Omental fat pad (tissue), 4 donors: ENCODE results near the gene BRD2. TPM values are rescaled to one million over a fixed set of nuclear protein-coding genes. Genes with fewer than 3 reads are reported as not detected.

ENCODE experiments used
- ATAC-seq: fragments of 150-250 bp; one replicate; pipeline ENCODE4 v1.9.1; 2016; ENCODE audit warnings: mild to moderate bottlenecking, moderate library complexity; ENCODE audit not compliant: low FRiP score
- DNase-seq: peaks from one replicate; pipeline ENCODE4 v3.0.0-alpha.2; 2019; ENCODE audit warnings: low spot score
- CTCF ChIP-seq, 3 donors: fragments of 450-650 bp; IDR thresholded peaks; one replicate each; pipeline ENCODE4 v1.5.1; 2016 to 2017; ENCODE audit warnings: antibody characterized with exemption in 3 of 3, mild to moderate bottlenecking in 3 of 3, moderate library complexity in 2 of 3
- total RNA-seq, 4 donors: library from RNA; depleted of rRNA; stranded (reverse); fragments of >200 nt; gene quantifications; one replicate each; pipeline ENCODE4 v1.1.0, GENCODE V29; 2016

BRD2 gene
- total RNA-seq, 4 donors from 2014 or later: 133 to 257 (median 154) TPM

GRCh38 chr6:32995448-32995847 is 27.1 kb downstream of the BRD2 start:
- ATAC-seq (no peak), DNase-seq (no peak)
- no peak for TF ChIP-seq CTCF (IDR thresholded peaks at IDR 0.05)

DNA sequence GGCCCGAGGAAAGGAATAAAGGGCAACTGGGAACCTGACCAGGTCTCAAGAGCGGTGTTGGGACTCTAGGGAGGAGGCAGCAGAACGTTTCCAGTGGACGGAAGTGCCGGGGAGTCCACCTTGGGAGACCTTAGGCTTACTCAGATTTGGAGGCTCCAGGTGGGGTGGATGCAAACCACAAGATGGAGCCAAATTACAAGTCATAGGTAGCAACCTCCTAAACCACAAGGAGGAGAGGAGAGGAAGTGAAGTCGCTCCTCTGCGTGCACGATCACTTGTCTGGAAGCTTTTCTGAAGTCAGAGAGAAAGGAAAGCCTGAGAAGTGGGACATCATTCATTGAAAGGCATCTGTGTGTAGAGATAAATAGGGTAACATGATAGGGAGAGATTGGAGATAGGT is 31.7 kb downstream of the BRD2 start:
- ATAC-seq (no peak), DNase-seq (no peak)
- no peak for TF ChIP-seq CTCF (IDR thresholded peaks at IDR 0.05)

DNA sequence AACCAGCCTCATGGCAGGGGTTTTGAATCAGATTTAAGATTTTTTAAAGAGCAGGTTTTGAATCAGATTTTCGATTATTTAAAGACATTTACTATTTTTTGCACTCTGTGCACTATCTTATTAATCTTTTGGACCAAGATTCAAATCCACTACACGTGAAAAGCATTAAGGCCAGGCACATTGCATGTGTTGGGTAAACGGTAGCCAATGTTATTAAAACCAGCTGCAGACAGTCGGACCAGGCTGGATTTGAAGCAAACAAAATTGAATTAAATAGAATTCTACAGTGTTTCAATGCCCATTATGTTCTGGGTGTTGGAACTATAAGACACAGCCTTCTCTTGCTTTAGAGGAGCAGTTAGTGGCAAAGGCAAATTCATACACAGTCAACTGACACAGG is 33.3 kb downstream of the BRD2 start:
- DNase-seq: no peak
- TF ChIP-seq CTCF (IDR thresholded peaks at IDR 0.05): no peak
- no peak for ATAC-seq

GRCh38 chr6:33004940-33005339 is 36.5 kb downstream of the BRD2 start:
- DNase-seq (no peak), ATAC-seq (no peak)
- no peak for TF ChIP-seq CTCF (IDR thresholded peaks at IDR 0.05)

GRCh38 chr6:33007831-33008400 is 39.5 kb downstream of the BRD2 start:
- no peak for DNase-seq
- no peak for TF ChIP-seq CTCF (IDR thresholded peaks at IDR 0.05)
- no peak for ATAC-seq

DNA sequence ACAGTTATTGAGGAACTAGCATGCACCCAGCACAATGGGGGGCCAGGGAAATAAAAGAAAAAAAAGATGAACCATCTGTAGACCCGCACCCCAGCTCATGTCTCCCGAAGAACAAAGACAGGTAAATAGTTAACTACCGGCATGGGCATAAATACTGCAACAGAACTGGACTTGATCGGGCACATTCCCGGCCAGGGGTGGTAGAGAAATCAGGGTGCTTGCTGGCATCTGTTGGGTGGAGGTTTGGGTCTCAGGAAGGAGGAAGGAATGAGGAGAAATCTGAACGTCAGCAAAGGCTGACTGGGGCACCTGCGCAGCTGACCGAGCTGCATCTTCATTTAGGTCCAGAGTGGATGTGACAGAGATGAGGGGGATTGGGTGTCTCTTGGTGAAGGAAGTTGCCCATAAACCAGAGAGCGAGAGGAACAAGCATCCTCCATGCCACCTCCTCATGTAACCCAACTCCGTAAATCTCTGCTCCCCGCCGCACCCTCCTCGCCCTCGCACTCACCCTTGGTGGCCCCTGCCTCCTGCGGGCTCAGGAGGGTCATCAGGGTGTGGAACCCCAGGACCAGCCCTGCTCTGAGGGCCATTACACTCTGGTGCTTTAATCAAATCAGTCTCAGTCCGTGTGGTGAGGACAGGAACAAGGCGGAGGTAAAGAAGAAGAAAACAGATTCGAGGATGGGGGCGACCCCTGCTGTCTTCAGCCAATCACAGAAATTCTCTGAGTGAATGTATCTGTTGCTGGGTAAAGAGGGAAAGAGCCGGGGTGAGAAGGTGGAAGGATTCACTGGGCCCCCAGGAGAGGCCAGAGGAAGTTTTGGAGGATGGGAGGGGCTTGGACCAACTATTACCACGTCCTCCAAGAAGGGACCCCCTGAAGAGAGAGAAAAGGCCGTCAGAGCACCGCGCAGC is 40.8 kb downstream of the BRD2 start, which contains the start of gene HLA-DOA:
Gene HLA-DOA, minus strand, starts transcription at position 648 of the 918 bp plus-strand sequence.
- DNase-seq: no peak
- TF ChIP-seq CTCF (IDR thresholded peaks at IDR 0.05): no peak
- peak; percentile 42 for ATAC-seq
